Measurements from ENCODE around the gene UGCG.

- TF ChIP-seq POLR2A (IDR thresholded peaks at IDR 0.05), result no peak
- TF ChIP-seq CTCF (IDR thresholded peaks at IDR 0.05), result no peak
Measured at GRCh38 chr9:111969061-111969460, 72.4 kb downstream of the UGCG start.

All from thyroid gland (tissue), 4 donors.